ENCODE results near the gene PMM2.
A peak's percentile ranks its signal among the peaks of the same experiment; 100 is the strongest.

The PMM2 gene

GRCh38 chr16:8854298-8854948 is 56.8 kb downstream of the PMM2 start:
- no peak for DNase-seq

GRCh38 chr16:8855051-8855786 is 57.6 kb downstream of the PMM2 start:
- DNase-seq = no peak

- DNase-seq = no peak
These were observed 58.3 kb downstream of the PMM2 start for GRCh38 chr16:8855972-8856371.

- no peak for DNase-seq
These were observed 61.6 kb downstream of the PMM2 start for GRCh38 chr16:8858994-8859912.

GRCh38 chr16:8859913-8860881 is 62.6 kb downstream of the PMM2 start:
- DNase-seq = no peak

GRCh38 chr16:8861563-8862308 is 64.1 kb downstream of the PMM2 start:
- no peak for DNase-seq

GRCh38 chr16:8862309-8863130 is 64.9 kb downstream of the PMM2 start:
- no peak for DNase-seq

GRCh38 chr16:8863594-8864424 is 66.2 kb downstream of the PMM2 start:
- DNase-seq = no peak

- no peak for DNase-seq
These were observed 67.0 kb downstream of the PMM2 start for GRCh38 chr16:8864480-8865110.

GRCh38 chr16:8865145-8865882 is 67.7 kb downstream of the PMM2 start:
- no peak for DNase-seq

GRCh38 chr16:8866118-8866883 is 68.7 kb downstream of the PMM2 start:
- DNase-seq = no peak

- DNase-seq = no peak
These were observed 69.2 kb downstream of the PMM2 start for GRCh38 chr16:8866884-8867215.

- peak; percentile 51 for DNase-seq
These were observed 69.7 kb downstream of the PMM2 start for GRCh38 chr16:8867216-8867931.

- DNase-seq = no peak
These were observed 70.3 kb downstream of the PMM2 start for GRCh38 chr16:8867932-8868415.

- DNase-seq = peak; percentile 94
These were observed 71.0 kb downstream of the PMM2 start, which contains the start of gene CARHSP1 for GRCh38 chr16:8868416-8869211. CARHSP1 (minus strand) TSS chr16:8869006; CDS start chr16:8859328, 9,678 bp downstream.
